8988T (cell line): Measurements from ENCODE around the gene LRAT.
"Not testable (repeated sequence)": the region's sequence is repeated elsewhere in the genome, so short reads cannot be mapped to it uniquely, and the experiment has no call there.

Source experiments
- DNase-seq: peaks from one replicate; pipeline ENCODE4 v3.0.0; 2011

LRAT gene

DNA sequence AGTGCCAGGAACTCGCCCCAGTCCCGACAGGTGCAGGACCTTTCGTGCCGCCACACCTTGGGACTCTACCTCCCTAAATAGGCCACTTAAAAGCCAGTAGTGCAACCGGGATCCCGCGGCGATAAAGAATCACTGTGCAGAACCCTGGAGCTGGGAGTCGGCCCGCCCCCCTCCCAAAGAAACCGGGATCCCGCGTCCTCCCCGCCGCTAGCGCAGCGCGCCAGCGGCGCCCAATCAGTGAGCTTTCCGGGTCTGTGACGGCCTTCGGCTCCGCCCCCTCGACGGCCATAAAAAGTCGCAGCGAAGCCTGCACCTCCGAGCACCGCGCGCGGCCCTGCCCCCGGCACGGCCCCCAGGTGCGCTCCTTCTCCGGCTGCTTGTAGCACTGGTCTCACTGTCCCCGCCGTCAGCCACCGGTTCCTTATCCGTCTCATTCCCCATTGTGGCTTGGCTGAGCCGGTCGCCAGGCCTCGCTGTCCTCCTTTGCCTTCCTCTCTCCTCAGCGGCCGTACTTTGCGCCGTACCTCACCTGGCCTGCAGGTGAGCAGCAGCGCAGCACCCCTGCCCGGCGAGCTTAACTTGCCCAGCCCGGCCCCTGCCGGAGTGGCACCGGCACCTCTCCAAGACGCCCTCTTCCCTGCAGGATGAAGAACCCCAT lies at the start of gene LRAT:
Gene LRAT, plus strand, starts transcription at position 318 of the 658 bp plus-strand sequence. Its CDS starts 327 bp downstream, at position 645.
- peak; percentile 87 for DNase-seq

- no peak for DNase-seq
Observed at GRCh38 chr4:154707877-154708276, 35.9 kb upstream of the LRAT start.

GRCh38 chr4:154709550-154709949 lies 34.2 kb upstream of the LRAT start:
- DNase-seq, result no peak

GRCh38 chr4:154711522-154711921 lies 32.3 kb upstream of the LRAT start:
- no peak for DNase-seq

- no peak for DNase-seq
Observed at GRCh38 chr4:154714339-154715040, 29.3 kb upstream of the LRAT start.

- no peak for DNase-seq
Observed at GRCh38 chr4:154719087-154719486, 24.7 kb upstream of the LRAT start.

GRCh38 chr4:154720123-154720522 lies 23.7 kb upstream of the LRAT start:
- DNase-seq, result no peak

- DNase-seq, result no peak
Observed at GRCh38 chr4:154720618-154721267, 23.1 kb upstream of the LRAT start.

DNA sequence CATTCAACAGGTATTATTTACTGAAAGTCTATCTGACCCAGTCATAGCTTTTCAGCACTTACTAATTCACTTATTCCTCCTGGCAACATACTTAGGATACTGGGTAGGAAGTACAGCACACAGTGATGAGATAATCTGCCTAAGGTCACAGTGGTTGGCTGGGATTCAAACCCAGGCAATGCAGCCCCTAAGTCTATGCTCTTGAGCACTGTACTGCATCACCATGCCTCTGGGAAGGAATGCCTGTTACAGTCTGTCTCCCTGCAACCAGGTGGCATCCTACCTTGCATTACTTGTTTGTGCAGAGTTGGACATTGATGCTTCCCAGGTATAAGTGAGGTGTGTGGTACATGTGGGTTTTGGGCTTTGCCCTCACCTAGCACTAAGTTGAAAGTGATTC lies 21.5 kb upstream of the LRAT start:
- no peak for DNase-seq

DNA sequence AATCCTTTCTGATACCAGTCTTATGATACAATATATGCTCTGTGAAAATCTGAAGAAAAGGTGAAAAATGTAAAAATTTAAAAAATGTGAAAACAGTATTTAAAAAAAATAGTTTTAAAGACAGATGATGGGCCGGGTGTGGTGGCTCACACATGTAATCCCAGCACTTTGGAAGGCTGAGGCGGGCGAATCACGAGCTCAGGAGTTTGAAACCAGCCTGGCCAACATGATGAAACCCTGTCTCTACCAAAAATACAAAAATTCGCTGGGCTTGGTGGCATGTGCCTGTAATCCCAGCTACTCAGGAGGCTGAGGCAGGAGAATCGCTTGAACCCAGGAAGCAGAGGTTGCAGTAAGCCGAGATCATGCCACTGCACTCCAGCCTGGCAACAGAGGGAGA lies 20.2 kb upstream of the LRAT start:
- not testable (repeated sequence) for DNase-seq

DNA sequence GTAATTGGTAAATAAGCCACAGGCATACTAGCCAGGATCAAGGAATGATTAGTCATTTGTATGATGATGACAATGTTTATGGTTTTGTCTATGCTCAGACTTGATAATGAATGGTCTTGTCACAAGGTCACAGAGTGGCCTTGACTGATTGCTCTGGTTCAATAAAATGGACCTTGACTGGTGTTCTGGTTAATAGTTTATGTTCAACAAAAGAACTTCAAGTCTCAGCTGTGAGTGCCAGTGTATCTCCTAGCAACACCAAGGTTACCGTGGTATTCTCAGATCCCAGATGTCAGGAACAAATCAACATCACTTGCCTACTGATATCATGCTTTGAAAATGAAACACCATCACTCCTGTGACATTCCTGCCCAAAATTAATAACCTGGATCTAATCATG lies 16.3 kb upstream of the LRAT start:
- no peak for DNase-seq

- no peak for DNase-seq
Observed at GRCh38 chr4:154731756-154732155, 12.0 kb upstream of the LRAT start.

DNA sequence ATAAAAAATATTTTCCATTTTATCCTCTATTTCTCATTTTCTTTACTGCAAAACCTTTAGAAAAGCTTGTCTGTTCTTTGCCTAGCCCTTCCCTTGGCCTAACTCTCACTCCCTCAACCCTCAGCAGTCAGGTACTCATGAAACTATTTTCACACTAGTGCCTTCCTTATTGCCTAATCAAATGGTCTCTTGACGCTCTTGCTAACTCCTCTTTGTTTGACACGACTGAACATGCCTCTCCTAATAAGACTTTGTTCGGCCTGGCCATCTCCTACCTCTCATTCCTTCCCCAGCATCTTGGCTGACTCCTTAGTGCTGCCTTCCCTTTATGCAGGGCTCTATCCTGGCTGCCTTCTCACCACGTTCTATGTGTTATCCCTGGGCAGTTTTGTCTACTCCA lies 11.1 kb upstream of the LRAT start:
- DNase-seq, result no peak

- no peak for DNase-seq
Observed at GRCh38 chr4:154736770-154737169, 7.0 kb upstream of the LRAT start.

DNA sequence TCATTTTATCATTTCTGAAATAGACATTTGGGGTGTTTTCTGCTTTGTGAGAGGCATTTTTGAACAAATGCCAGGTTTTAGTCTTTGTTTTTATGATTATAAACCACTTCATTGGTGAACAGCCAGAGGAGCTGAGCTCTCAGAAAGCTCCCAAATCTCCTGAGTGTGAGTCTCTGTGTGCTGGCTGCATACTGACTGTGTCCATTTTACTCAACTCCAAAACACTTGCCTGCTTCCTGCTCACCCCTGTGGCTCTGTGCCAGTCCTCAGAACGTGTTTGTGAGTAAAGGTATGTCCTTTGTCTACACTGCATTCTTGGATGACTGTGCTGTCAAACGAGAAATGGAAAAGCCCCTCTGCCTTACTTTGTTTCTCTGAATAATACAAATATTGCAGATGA lies 5.4 kb upstream of the LRAT start:
- no peak for DNase-seq

DNA sequence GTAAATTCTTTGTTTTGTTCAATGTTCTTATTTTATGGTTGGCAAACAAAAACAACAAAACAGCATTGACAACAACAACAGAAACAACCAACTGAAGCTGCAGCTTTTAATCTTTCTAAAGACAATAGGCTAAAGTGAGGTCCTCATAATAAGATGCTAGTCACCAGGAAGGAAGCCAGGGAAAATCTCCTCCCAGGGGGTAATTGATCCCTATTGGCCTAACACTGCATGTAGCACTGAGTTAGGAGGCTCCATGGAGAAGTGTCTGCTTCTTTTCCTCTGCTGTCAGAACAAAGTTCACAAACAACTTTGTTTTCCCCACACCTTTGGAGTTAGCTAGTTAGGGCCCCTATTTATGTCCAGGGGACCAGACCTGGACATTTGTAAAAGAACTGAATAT lies 4.7 kb upstream of the LRAT start:
- no peak for DNase-seq

- no peak for DNase-seq
Observed at GRCh38 chr4:154740462-154740861, 3.3 kb upstream of the LRAT start.

DNA sequence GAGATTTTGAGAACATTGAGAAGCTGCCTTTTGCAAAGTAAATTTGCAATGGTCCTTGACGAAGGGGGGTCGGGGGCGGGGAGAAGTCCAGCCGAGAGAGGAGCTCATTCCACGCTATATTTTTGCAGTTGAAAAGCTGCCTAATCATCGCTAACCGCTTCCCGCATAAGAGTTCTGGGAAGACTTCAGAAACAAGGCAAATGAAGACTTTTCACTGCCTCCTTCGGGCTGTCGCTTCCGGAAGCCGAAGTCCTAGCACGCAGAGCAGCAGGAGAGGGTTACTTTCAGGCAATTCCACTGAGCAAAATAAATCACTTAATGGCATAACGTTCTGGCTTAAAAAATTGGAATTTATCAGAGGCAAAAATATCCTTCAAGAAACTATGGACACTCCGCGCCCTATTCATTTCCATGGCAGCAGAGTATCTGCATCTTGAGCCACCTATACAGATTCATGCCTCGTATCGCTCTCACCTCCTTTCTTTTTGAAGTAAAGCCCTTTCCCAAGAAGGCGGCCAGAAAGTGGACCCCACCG lies 2.6 kb upstream of the LRAT start:
- DNase-seq, result no peak

DNA sequence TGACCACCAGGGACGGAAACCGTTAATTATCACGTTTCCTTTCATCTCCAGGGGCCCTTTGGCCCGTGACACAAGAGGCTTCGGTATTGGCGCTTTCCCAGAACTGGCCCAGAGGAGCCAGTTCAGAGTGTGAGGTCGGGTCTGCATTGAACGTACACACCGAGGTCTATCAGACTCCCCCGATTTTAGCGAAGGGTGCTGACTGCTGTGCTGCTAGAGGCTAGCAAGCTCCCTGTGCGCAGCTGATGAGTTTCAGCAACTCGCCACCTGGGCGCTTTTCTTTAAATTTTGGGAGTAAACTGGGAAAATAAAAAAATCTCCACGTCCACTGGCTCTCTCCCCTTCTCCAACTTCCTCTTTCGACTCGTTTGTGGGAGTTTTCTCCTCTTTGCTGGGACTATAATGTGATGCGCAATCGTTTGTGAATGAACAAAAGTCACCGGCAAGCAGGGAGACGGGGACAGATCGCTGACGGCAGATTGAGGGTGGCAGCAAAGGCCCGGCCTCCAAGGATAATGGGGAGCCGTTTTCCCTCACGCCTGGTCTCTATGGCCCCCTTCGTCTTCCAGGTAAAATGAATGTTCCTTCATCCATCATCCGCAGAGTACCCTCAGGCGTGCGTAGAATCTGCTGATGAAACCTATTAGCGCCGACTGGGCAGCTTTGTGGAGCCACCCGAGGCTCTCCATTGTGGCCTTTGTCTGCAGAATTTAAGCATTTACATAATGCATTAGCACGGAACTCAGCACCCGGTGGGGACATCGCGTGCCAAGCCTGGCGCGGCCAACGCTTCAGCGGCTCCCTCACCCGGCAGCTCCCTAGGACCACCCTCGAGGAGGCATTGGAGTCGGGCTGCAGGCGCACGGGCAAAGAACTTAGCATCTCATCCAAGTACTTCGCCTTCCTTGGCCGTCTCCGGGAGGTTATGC lies 1.6 kb upstream of the LRAT start:
- DNase-seq, result no peak

DNA sequence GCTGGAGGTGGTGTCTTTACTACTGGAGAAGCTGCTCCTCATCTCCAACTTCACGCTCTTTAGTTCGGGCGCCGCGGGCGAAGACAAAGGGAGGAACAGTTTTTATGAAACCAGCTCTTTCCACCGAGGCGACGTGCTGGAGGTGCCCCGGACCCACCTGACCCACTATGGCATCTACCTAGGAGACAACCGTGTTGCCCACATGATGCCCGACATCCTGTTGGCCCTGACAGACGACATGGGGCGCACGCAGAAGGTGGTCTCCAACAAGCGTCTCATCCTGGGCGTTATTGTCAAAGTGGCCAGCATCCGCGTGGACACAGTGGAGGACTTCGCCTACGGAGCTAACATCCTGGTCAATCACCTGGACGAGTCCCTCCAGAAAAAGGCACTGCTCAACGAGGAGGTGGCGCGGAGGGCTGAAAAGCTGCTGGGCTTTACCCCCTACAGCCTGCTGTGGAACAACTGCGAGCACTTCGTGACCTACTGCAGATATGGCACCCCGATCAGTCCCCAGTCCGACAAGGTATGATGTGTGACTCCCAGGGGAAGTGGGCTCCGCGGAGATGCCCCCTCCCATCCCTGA lies 634 bp downstream of the LRAT start:
- no peak for DNase-seq

GRCh38 chr4:154757713-154758112 lies 13.9 kb downstream of the LRAT start:
- no peak for DNase-seq

DNA sequence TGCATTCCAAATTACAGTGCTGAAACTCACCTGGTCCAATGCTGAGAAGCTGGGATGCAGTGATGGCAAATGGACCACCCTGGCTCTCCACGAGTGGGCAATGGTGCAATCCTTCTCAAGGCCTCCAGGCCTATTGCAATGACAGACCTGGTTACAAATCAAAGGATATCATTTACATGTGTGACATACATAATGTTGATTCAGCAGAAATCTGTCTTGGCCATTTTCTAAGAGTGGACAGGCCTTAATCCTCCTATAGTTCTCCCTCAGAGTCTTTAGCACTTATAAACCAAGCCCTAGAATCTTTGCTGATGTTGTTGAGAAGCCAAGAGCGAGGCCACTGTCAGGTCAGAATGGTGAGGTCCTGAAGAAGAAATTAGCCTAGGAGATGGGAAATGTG lies 17.1 kb downstream of the LRAT start:
- DNase-seq, result no peak

DNA sequence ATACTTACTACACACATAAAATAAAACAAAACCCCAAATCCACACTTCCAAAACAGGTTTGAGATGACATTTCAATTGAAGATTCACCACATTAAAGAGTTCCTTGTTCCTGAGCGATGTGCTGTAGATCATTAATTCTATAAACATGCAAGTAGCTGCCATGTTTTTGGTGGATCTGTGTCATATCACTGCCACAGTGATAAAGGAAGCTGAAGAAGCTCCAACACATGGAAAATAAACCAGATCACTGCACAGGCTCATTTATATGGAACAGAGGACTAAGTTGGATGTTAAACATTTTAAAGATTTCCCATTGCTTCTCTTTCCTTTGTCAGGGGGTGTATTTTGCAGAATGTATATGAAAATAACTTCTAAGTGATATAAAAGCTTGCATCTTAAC lies 34.5 kb downstream of the LRAT start:
- no peak for DNase-seq
